ENCODE measurements around the gene ZNF212. TPM values are rescaled to one million over a fixed set of nuclear protein-coding genes. Genes with fewer than 3 reads are reported as not detected.

Gene ZNF212
- polyA plus RNA-seq, 1 donor from 2014 or later, result 12.2 TPM

GRCh38 chr7:149300620-149301285, 61.3 kb downstream of the ZNF212 start:
- H3K4me2 ChIP-seq (ENCODE audit: low read length), result no peak overlapping the region
- no peak overlapping the region for H2AFZ ChIP-seq (ENCODE audit: low read depth, low read length)
- no peak overlapping the region for H3K9ac ChIP-seq (ENCODE audit: low read length)
- TF ChIP-seq SMC3 (conservative IDR thresholded peaks at IDR 0.05; ENCODE audit: poor library complexity) (no peak), POLR2AphosphoS5 (IDR thresholded peaks at IDR 0.05) (no peak), MXI1 (conservative IDR thresholded peaks at IDR 0.05; ENCODE audit: poor library complexity, severe bottlenecking) (no peak), EZH2 (IDR thresholded peaks at IDR 0.05; ENCODE audit: borderline replicate concordance, insufficient read depth, low read length, poor library complexity, severe bottlenecking) (no peak)
- H4K20me1 ChIP-seq (ENCODE audit: insufficient read depth), result no peaks in the 10 kb centered on the region
- H3K27ac ChIP-seq (ENCODE audit: low read length), result no peak overlapping the region
- H3K79me2 ChIP-seq (replicated peaks; ENCODE audit: insufficient read depth, low read length), result no peaks in the 10 kb centered on the region
- no peaks in the 10 kb centered on the region for H3K36me3 ChIP-seq (ENCODE audit: insufficient read depth, low read length)
- no peaks in the 10 kb centered on the region for H3K9me2 ChIP-seq (ENCODE audit: insufficient read depth, low read length)
- no peaks in the 10 kb centered on the region for H3K9me3 ChIP-seq (ENCODE audit: low read length)
- no peak overlapping the region for H3K4me3 ChIP-seq (ENCODE audit: low read length)
- H3F3A ChIP-seq (ENCODE audit: insufficient read depth, low read length, poor library complexity, severe bottlenecking), result no peaks in the 10 kb centered on the region
- H3K27me3 ChIP-seq (ENCODE audit: insufficient read depth, low read depth, low read length), result no peaks in the 10 kb centered on the region

DNA sequence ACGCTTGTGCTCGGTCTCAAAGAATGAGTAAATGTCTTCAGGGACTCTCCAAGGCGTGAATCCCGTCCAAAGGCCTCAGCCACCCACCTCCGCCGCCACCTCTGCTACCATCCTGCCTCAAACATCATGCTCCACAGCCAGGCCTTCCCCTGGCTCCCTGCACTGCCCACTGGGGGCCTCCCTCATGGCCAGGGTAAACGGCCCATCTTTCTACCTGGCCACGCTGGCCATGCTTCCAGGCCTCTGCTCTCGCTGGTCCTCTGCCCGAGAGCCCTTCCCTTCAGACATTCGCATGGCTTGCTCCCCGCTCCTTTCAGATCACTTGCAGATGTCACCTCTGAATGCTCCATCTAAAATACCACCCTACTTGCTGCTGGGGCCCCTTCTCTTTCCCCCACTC, 62.8 kb downstream of the ZNF212 start:
- no peaks in the 10 kb centered on the region for H3K27me3 ChIP-seq (ENCODE audit: insufficient read depth, low read depth, low read length)
- H4K20me1 ChIP-seq (ENCODE audit: insufficient read depth), result no peaks in the 10 kb centered on the region
- H3K4me3 ChIP-seq (ENCODE audit: low read length), result no peak overlapping the region
- no peak overlapping the region for H3K9ac ChIP-seq (ENCODE audit: low read length)
- no peak overlapping the region for H3K27ac ChIP-seq (ENCODE audit: low read length)
- H3K9me3 ChIP-seq (ENCODE audit: low read length), result no peaks in the 10 kb centered on the region
- no peaks in the 10 kb centered on the region for H3F3A ChIP-seq (ENCODE audit: insufficient read depth, low read length, poor library complexity, severe bottlenecking)
- no peak overlapping the region for H2AFZ ChIP-seq (ENCODE audit: low read depth, low read length)
- no peaks in the 10 kb centered on the region for H3K79me2 ChIP-seq (replicated peaks; ENCODE audit: insufficient read depth, low read length)
- H3K9me2 ChIP-seq (ENCODE audit: insufficient read depth, low read length), result no peaks in the 10 kb centered on the region
- H3K36me3 ChIP-seq (ENCODE audit: insufficient read depth, low read length), result no peaks in the 10 kb centered on the region
- TF ChIP-seq EP300 (conservative IDR thresholded peaks at IDR 0.05; ENCODE audit: poor library complexity, severe bottlenecking), result no peak
- TF ChIP-seq REST (IDR thresholded peaks at IDR 0.05; ENCODE audit: borderline replicate concordance), result no peak
- TF ChIP-seq TAF1 (IDR thresholded peaks at IDR 0.05; ENCODE audit: low read depth), result no peak
- no peak for TF ChIP-seq MXI1 (conservative IDR thresholded peaks at IDR 0.05; ENCODE audit: poor library complexity, severe bottlenecking)
- TF ChIP-seq POLR2AphosphoS5 (IDR thresholded peaks at IDR 0.05), result no peak
- no peak for TF ChIP-seq RAD21 (conservative IDR thresholded peaks at IDR 0.05)
- no peak for TF ChIP-seq CTCF (IDR thresholded peaks at IDR 0.05; ENCODE audit: poor library complexity, severe bottlenecking)
- no peak for TF ChIP-seq EZH2 (IDR thresholded peaks at IDR 0.05; ENCODE audit: borderline replicate concordance, insufficient read depth, low read length, poor library complexity, severe bottlenecking)
- TF ChIP-seq SMC3 (conservative IDR thresholded peaks at IDR 0.05; ENCODE audit: poor library complexity), result no peak
- no peak overlapping the region for H3K4me2 ChIP-seq (ENCODE audit: low read length)

Data from neural cell (in vitro differentiated cells).